Hepatocyte (in vitro differentiated cells): ENCODE results near the gene FGR. TPM values are rescaled to one million over a fixed set of nuclear protein-coding genes. Genes with fewer than 3 reads are reported as not detected.

Experiments used
- DNase-seq: peaks from one replicate; pipeline ENCODE4 v3.0.0-alpha.2; 2016; ENCODE audit warnings: low spot score
- H2AFZ ChIP-seq: fragments of 200-600 bp; sonication (generic); 2 replicates; pipeline ENCODE4 v1.6.0; 2016; ENCODE audit warnings: antibody characterized with exemption, mild to moderate bottlenecking
- H3K27ac ChIP-seq: fragments of 200-600 bp; sonication (generic); 2 replicates; pipeline ENCODE4 v1.5.1; 2016; ENCODE audit warnings: mild to moderate bottlenecking
- H3K27me3 ChIP-seq: fragments of 200-600 bp; sonication (generic); 2 replicates; pipeline ENCODE4 v1.6.1; 2016
- H3K36me3 ChIP-seq: fragments of 200-600 bp; sonication (generic); replicated peaks from 2 replicates; pipeline ENCODE4 v1.5.1; 2016; ENCODE audit warnings: low read depth; ENCODE audit not compliant: insufficient read depth
- H3K4me1 ChIP-seq: fragments of 200-600 bp; sonication (generic); 2 replicates; pipeline ENCODE4 v1.5.1; 2016; ENCODE audit warnings: mild to moderate bottlenecking, moderate library complexity; ENCODE audit not compliant: insufficient read depth
- H3K4me2 ChIP-seq: fragments of 200-600 bp; sonication (generic); 2 replicates; pipeline ENCODE4 v1.6.0; 2016
- H3K4me3 ChIP-seq: fragments of 200-600 bp; sonication (generic); 2 replicates; pipeline ENCODE4 v1.5.1; 2016; ENCODE audit warnings: mild to moderate bottlenecking
- H3K79me2 ChIP-seq: fragments of 200-600 bp; sonication (generic); 2 replicates; pipeline ENCODE4 v1.6.0; 2017; ENCODE audit warnings: mild to moderate bottlenecking
- H3K9me2 ChIP-seq: fragments of 200-600 bp; sonication (generic); replicated peaks from 2 replicates; pipeline ENCODE4 v1.6.0; 2017; ENCODE audit warnings: mild to moderate bottlenecking; ENCODE audit not compliant: insufficient read depth
- H3K9me3 ChIP-seq: fragments of 200-600 bp; sonication (generic); 2 replicates; pipeline ENCODE4 v1.5.1; 2016; ENCODE audit warnings: low read depth, mild to moderate bottlenecking
- H4K20me1 ChIP-seq: fragments of 200-600 bp; sonication (generic); 2 replicates; pipeline ENCODE4 v1.6.0; 2016; ENCODE audit warnings: mild to moderate bottlenecking; ENCODE audit not compliant: insufficient read depth, poor library complexity, severe bottlenecking
- CTCF ChIP-seq: fragments of 200-600 bp; sonication (generic); IDR thresholded peaks from 2 replicates; pipeline ENCODE4 v1.5.1; 2016; ENCODE audit warnings: antibody characterized with exemption, mild to moderate bottlenecking; ENCODE audit not compliant: poor library complexity
- EZH2 ChIP-seq: fragments of 200-600 bp; sonication (generic); IDR thresholded peaks from 2 replicates; pipeline ENCODE4 v1.6.1; 2016; ENCODE audit warnings: antibody characterized with exemption, mild to moderate bottlenecking, borderline replicate concordance
- EZH2phosphoT487 ChIP-seq: fragments of 200-600 bp; sonication (generic); IDR thresholded peaks from one replicate; pipeline ENCODE4 v1.6.1; 2018; ENCODE audit warnings: antibody characterized with exemption, mild to moderate bottlenecking, low read depth, moderate library complexity; ENCODE audit not compliant: unreplicated experiment, severe bottlenecking
- WGBS: methylation state at CpG from one replicate; pipeline ENCODE4 v1.1.6; 2016; ENCODE audit warnings: low lambda C conversion rate; ENCODE audit errors: missing lambda C conversion rate; 5-methylcytosine and 5-hydroxymethylcytosine counted together
- polyA plus RNA-seq: library from polyadenylated mRNA; unstranded; fragments of >200 nt; fragmentation: Nextera tagmentation; extraction: Ambion mirVana; gene quantifications from 2 replicates; pipeline ENCODE4 v1.2.1, GENCODE V29; 2016
- total RNA-seq: library from RNA; depleted of rRNA; stranded (reverse); fragments of >200 nt; gene quantifications from 2 replicates; pipeline ENCODE4 v1.2.3, GENCODE V29; 2014

Gene FGR
- total and polyA plus RNA-seq, 2 experiments from 2014 or later = 0.28 to 0.73 TPM

GRCh38 chr1:27577504-27578188 is 57.3 kb downstream of the FGR start:
- peaks cover 52% of the 10 kb centered on the region for H3K4me1 ChIP-seq
- peak overlapping the region; percentile 46 for H3K27ac ChIP-seq
- H3K79me2 ChIP-seq = peaks cover 95% of the 10 kb centered on the region
- H3K27me3 ChIP-seq = no peaks in the 10 kb centered on the region
- DNase-seq = no peak
- no peaks in the 10 kb centered on the region for H3K36me3 ChIP-seq
- H3K9me2 ChIP-seq = no peaks in the 10 kb centered on the region
- TF ChIP-seq EZH2phosphoT487 (no peak), CTCF (no peak), EZH2 (no peak)
- no peak overlapping the region for H3K4me2 ChIP-seq
- no peak overlapping the region for H2AFZ ChIP-seq
- WGBS = 67% methylated on average over 4 of the region's 4 CpGs
- peaks cover 88% of the 10 kb centered on the region for H4K20me1 ChIP-seq
- H3K4me3 ChIP-seq = no peak overlapping the region
- H3K9me3 ChIP-seq = no peaks in the 10 kb centered on the region

- Histone ChIP-seq H2AFZ (no peak overlapping the region), H3K9me2 (no peaks in the 10 kb centered on the region), H3K36me3 (no peaks in the 10 kb centered on the region), H3K27ac (peak overlapping the region; percentile 80), H3K4me1 (peaks cover 60% of the 10 kb centered on the region), H3K4me2 (peak overlapping the region; percentile 92), H3K4me3 (no peak overlapping the region), H3K79me2 (peaks cover 95% of the 10 kb centered on the region), H3K9me3 (no peaks in the 10 kb centered on the region), H3K27me3 (no peaks in the 10 kb centered on the region), H4K20me1 (peaks cover 89% of the 10 kb centered on the region)
- 85% methylated on average over 7 of the region's 7 CpGs for WGBS
- TF ChIP-seq EZH2 (no peak), CTCF (no peak), EZH2phosphoT487 (no peak)
- no peak for DNase-seq
Measured at GRCh38 chr1:27576806-27577227, 58.2 kb downstream of the FGR start.

- TF ChIP-seq CTCF (peak; percentile 23), EZH2phosphoT487 (no peak), EZH2 (no peak)
- 11% methylated on average over 17 of the region's 44 CpGs for WGBS
- H3K9me2 ChIP-seq = no peaks in the 10 kb centered on the region
- no peaks in the 10 kb centered on the region for H3K36me3 ChIP-seq
- H3K79me2 ChIP-seq = peaks cover 95% of the 10 kb centered on the region
- peak overlapping the region; percentile 80 for H3K27ac ChIP-seq
- DNase-seq = peak; percentile 85
- peaks cover 91% of the 10 kb centered on the region for H4K20me1 ChIP-seq
- peaks cover 70% of the 10 kb centered on the region for H3K4me1 ChIP-seq
- H2AFZ ChIP-seq = no peak overlapping the region
- H3K4me3 ChIP-seq = no peak overlapping the region
- H3K4me2 ChIP-seq = peak overlapping the region; percentile 92
- no peaks in the 10 kb centered on the region for H3K27me3 ChIP-seq
- H3K9me3 ChIP-seq = no peaks in the 10 kb centered on the region
Measured at GRCh38 chr1:27575840-27576331, 59.1 kb downstream of the FGR start.
